Measurements from ENCODE around the gene LYZL4.
A peak's percentile ranks its signal among the peaks of the same experiment; 100 is the strongest.

The LYZL4 gene

DNA sequence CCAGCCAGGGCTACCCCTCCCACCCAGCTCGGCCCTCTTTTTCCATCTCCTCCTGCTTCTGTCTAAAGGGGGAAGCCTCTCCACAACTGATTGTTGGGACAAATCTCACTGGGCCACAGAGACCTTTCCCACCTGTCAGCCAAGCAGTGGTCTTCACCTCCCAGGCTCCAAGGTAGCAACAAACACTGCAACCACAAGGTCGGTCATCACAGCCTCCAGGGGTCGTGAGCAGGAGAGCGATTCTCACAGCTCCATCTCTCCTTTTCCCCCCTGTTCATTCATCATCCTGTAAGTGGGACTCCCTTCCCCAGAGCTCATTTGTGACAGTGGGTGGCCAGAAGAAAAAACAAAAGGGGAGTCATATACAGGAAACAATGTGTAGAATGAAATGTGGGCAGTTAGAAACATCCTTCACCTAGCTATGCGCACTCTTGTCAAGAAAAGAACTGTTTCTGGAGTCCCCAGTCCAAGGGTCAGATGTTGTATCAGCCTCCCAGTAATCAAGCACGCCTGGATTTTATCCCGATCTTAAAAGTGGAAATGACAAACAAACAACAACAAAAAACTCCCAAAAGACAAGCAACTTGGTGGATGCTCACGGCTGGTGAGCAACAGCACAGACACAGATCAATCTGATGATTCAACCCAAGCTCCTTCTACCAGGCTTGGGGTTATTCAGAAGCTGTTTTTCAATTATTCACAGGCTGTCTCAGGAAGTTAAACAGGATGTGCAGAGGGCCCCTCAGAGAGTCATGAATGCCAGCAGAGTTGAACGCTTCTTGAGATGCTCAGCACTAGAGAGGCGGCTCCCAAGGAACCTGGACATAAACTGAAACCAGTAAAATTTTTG is 22.4 kb downstream of the LYZL4 start:
- in situ Hi-C loops (cut with MboI; ENCODE audit: low pct_unique_long_range_greater_than_20kb, low sequenced_read_pairs) = no loop called here
- DNase-seq = no peak

DNA sequence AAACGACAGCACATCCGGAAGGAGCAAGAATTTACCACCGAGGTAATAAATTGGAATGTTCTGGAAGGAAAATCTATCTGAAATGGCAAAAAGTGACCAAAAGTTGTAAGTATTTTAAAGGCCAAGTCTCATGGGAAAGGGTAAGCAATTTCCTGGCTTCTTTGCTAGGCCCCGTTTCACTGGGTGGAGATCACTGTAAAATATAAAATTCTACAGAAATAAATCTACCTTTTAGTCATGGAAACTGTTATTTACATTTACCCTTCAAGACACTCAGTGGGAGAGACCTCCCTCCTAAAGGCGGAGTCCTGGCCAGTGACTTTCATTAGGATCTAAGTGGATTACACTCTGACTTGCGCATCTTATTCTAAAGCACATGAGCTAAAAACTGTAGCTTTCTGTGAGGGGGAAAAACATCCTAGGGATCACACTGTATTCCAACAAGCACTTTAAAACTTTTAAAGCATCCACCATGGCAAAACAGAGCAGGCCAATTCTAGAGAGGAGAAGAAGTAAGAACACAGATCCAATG is 28.8 kb downstream of the LYZL4 start:
- no peak for DNase-seq
- in situ Hi-C loops (cut with MboI; ENCODE audit: low pct_unique_long_range_greater_than_20kb, low sequenced_read_pairs) = no loop called here

GRCh38 chr3:42377681-42378080 is 32.7 kb downstream of the LYZL4 start:
- in situ Hi-C loops (cut with MboI; ENCODE audit: low pct_unique_long_range_greater_than_20kb, low sequenced_read_pairs) = no loop called here
- no peak for DNase-seq

- DNase-seq = peak; percentile 15
- in situ Hi-C loops (cut with MboI; ENCODE audit: low pct_unique_long_range_greater_than_20kb, low sequenced_read_pairs) = no loop called here
Measured at GRCh38 chr3:42376344-42376798, 34.0 kb downstream of the LYZL4 start.

DNA sequence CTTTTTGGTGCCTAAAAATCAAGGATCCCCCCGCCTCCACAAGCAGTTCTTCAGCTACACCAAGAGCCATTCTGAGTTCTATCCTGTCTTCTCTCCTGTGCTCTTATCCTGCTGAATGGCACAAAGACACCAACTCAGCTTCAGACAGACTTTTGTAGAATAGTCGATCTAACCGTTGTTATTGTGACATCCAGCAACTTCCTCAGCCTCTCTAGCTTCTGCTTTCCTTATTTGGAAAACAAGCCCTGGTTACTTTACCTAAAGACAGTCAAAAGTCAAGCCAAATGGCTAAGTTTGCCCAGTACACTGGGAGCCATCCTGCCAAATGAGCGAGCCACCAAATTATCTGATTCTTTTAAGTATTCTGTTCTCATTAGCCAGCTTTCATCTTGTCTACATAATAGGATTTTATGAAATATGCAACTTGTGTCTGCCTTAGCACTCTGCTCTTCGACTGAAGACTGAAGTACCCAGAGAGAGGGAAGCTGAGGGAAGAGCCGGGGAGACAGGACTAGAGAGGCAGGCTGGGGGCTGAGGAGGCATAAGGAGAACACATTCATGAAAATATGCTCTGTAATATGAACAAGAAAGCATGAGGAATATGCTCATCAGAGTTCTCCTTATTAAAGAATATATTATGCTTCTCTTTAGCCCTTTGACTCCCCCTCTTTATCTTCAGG is 35.1 kb downstream of the LYZL4 start:
- no peak for DNase-seq
- in situ Hi-C loops (cut with MboI; ENCODE audit: low pct_unique_long_range_greater_than_20kb, low sequenced_read_pairs) = no loop called here

- no peak for DNase-seq
- in situ Hi-C loops (cut with MboI; ENCODE audit: low pct_unique_long_range_greater_than_20kb, low sequenced_read_pairs) = no loop called here
Measured at GRCh38 chr3:42371776-42372175, 38.6 kb downstream of the LYZL4 start.

DNA sequence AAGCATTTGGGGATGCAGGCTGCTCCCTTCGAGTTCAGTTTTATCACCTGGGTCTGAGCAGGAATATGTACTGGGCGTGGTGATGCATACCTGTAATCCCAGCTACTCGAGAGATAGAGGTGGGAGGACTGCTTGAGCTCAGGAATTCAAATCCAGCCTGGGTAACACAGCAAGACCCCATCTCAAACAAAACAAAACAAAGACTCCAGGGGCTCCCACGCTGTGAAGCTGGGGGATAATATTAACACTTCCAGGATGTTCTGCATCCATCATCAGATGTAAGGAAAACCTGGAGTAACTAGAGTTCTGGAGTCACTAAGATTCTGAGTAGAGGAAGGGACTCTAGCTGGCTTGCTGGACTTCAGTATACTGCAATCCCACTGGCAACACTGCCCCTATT is 40.6 kb downstream of the LYZL4 start:
- DNase-seq = no peak
- in situ Hi-C loops (cut with MboI; ENCODE audit: low pct_unique_long_range_greater_than_20kb, low sequenced_read_pairs) = no loop called here

DNA sequence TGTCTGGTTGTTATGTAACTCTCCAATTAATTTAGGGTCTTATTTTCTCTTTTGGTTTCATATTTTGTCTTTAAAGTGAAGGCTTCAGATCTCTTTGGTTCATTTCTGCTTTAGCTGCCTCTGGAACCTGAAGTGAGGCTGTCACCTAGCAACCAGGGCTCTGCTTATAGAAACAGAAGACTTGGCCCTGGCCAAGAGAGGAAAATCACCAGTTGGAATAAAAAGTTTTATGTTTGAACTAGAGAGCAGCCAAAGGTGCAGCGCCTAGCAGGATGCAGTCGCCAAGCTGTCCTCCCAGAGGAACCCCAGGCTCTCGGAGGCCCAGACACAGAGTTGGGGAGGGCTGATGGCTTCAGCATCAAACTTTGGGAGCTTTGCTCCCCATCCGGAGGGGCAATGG is 41.1 kb downstream of the LYZL4 start:
- in situ Hi-C loops (cut with MboI; ENCODE audit: low pct_unique_long_range_greater_than_20kb, low sequenced_read_pairs) = no loop called here
- DNase-seq = peak; percentile 3

DNA sequence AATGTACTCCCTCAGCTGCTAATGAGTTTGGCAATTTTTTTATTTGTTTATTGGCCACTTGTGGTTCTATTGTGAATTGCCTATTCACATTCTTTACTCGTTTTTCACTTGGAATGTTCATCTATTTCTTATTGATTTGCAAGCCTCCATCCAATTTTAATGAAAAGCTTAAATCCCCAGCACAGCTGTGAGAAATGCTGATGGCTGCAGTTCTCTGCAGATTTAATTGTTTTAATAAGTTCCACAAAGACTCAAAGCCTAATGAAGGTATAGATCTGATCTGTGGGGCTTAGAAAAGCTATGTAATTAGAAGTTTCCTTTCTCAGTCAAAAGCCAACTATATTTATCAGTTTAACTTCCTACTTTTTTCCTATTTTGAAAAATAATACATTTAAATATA is 41.5 kb downstream of the LYZL4 start:
- in situ Hi-C loops (cut with MboI; ENCODE audit: low pct_unique_long_range_greater_than_20kb, low sequenced_read_pairs) = no loop called here
- DNase-seq = no peak

DNA sequence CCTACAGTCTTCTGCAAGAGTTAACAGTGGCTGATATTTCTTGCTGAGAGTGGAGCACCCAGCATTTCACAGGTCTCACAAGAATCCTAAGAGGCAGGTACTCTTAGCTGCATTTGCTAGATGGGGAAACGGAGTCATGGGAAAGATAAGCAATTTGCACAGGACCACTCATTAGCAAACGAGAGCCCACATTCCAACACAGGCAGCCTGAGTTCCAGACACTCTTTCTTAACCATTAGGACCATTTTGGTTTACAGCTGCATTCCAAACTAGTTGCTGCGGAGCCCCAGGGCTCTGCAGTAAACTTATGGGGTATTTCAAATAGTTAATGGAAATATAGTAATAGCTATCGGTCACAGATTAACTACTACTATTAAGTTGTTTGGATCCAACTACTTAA is 42.5 kb downstream of the LYZL4 start:
- in situ Hi-C loops (cut with MboI; ENCODE audit: low pct_unique_long_range_greater_than_20kb, low sequenced_read_pairs) = no loop called here
- no peak for DNase-seq

GRCh38 chr3:42366550-42366949 is 43.9 kb downstream of the LYZL4 start:
- in situ Hi-C loops (cut with MboI; ENCODE audit: low pct_unique_long_range_greater_than_20kb, low sequenced_read_pairs) = no loop called here

DNA sequence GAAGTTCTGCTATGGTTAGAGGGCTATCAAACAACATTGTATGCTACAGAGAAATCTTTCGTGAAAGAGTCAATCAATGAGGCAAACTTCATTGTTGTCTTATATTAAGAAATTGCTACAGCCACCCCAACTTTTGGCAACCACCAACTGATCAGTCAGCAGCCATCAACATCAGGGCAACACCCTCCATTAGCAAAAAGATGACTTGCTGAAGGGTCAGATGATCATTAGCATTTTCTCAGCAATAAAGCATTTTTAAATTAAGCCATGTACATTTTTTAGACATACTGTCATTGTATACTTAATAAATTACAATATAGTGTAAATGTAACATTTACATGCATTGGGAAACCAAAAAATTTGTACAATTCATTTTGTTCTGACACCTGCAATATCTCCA is 53.1 kb downstream of the LYZL4 start:
- in situ Hi-C loops (cut with MboI; ENCODE audit: low pct_unique_long_range_greater_than_20kb, low sequenced_read_pairs) = no loop called here
- DNase-seq = no peak

More at GRCh38 chr3:42366550-42366949, 43.9 kb downstream of the LYZL4 start:
- DNase-seq = no peak

DNA sequence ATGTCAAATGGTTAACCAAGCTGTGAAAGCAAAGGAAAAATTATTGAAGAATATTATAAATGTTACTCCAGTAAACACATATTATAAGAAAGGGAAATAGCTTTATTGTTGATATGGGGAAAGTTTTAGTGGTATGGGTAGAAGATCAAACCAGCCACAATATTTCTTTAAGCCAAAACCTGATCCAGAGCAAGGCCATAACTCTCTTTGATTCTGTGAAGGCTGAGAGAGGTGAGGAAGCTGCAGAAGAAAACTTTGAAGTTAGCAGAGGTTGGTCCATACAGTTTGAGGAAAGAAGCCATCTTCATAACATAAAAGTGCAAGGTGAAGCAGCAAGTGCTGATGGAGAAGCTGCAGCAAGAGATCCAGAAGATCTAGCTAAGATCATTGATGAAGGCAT is 54.8 kb downstream of the LYZL4 start:
- in situ Hi-C loops (cut with MboI; ENCODE audit: low pct_unique_long_range_greater_than_20kb, low sequenced_read_pairs) = no loop called here
- DNase-seq = no peak

- in situ Hi-C loops (cut with MboI; ENCODE audit: low pct_unique_long_range_greater_than_20kb, low sequenced_read_pairs) = no loop called here
Measured at GRCh38 chr3:42353631-42354030, 56.8 kb downstream of the LYZL4 start.

DNA sequence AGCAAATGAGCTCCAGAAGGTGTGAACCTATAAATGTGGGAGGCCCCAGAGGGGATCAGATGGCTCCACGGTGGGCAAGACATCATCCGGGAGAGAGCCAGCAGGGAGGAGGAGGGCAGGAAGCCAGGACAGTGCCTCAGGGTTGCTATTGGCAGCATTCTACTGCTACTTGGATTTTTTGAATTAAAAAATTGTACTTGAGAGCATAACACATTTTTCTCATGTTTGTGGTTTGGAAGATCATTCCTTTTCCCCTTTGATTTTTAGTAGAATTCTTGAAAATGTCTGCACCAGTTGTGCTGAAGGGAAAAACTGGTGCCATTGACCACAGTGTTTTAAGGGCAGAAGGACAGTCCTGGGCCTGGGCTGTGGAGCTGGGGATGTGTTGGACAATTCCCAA is 59.2 kb downstream of the LYZL4 start:
- no peak for DNase-seq
- in situ Hi-C loops (cut with MboI; ENCODE audit: low pct_unique_long_range_greater_than_20kb, low sequenced_read_pairs) = no loop called here

More at GRCh38 chr3:42353631-42354030, 56.8 kb downstream of the LYZL4 start:
- no peak for DNase-seq

DNA sequence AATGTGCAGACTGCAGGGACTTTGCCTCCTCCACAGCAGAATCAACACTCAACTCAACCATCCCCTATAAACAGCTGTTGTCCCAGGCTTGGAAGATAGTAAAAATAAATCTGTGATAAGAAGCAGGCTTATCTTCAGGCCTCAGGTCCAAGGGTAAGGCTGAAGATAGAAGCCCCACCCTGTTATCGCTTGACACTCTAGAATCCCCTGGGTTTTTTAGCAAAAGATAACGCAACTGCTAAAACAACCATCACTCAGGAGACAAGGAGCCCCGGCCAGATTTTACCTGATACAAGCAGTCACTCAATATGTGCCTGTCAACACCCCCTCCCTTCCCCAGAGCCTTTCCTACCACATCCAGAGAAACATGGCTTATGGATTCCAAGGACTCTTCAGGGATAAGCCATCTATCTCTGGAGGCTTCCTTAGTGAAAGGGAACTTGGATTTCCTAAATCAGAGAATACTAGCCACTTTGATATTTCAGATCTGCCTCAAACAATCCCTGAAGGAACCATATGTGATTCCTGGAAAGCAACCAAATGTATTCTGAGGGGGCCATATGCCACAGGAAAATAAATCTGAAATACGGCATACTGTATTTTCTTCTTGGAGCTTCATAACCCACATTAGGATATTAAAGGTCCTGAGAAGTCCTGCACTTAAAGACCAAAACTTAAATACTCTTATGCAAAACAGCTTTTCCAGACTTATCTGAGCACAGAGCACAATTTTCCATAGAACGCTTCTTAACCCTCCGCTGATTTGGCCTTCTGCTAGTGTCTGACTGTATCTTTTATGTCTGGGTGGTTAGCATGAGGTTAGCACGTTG is 60.4 kb downstream of the LYZL4 start:
- in situ Hi-C loops (cut with MboI; ENCODE audit: low pct_unique_long_range_greater_than_20kb, low sequenced_read_pairs) = no loop called here
- no peak for DNase-seq

DNA sequence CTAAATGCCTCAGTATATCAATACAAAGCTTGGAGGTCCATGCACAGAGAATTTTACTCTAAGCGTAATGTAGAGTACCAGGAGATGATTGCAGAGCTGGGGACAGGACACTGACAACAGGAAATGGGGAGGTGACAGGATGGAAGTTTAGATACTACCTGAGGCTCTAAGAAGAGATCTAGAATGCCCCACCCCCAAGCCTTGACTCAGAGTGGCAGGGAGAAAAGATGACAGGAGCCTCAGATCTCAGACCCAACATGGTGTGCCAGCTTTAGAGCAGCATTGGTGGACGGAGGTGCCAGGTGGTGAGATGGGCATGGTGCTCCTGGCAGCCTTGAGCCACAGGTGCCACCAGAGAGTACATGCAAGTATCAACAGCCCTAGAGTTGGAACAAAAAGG is 62.5 kb downstream of the LYZL4 start:
- DNase-seq = no peak
- in situ Hi-C loops (cut with MboI; ENCODE audit: low pct_unique_long_range_greater_than_20kb, low sequenced_read_pairs) = no loop called here

Data from KBM-7 (cell line).